ENCODE results near the gene ZNF276. TPM values are rescaled to one million over a fixed set of nuclear protein-coding genes. Genes with fewer than 3 reads are reported as not detected.
"Not testable (repeated sequence)": the region's sequence is repeated elsewhere in the genome, so short reads cannot be mapped to it uniquely, and the experiment has no call there.

The ZNF276 gene
- total and polyA plus RNA-seq, 4 donors = 3.3 to 47.7 (median 27.0) TPM

GRCh38 chr16:89694784-89695085, 26.6 kb upstream of the ZNF276 start:
- intact Hi-C loops (cut with DNase I); ATAC-seq (ENCODE audit: low FRiP score); H3K36me3 ChIP-seq (ENCODE audit: control insufficient read depth in 1 of 2, insufficient read depth in 2 of 2, low read length in 1 of 2); DNase-seq; H3K27ac ChIP-seq (ENCODE audit: low read depth in 1 of 2, low read length in 2 of 2); H3K9me3 ChIP-seq (ENCODE audit: control insufficient read depth, low read length); H3K4me3 ChIP-seq (ENCODE audit: low read length in 2 of 2); H3K4me1 ChIP-seq (ENCODE audit: control insufficient read depth in 1 of 2, insufficient read depth in 2 of 2, low read length in 2 of 2); H3K27me3 ChIP-seq (ENCODE audit: control insufficient read depth in 1 of 2, insufficient read depth in 2 of 2, low read length in 1 of 2): not testable (repeated sequence)
- WGBS, 2 donors = 91 to 92% methylated on average over 21 to 23 of the region's 23 CpGs

GRCh38 chr16:89695086-89695874, 26.1 kb upstream of the ZNF276 start:
- Histone ChIP-seq H3K9me3 (ENCODE audit: control insufficient read depth, low read length) (no peaks in the 10 kb centered on the region), H3K27ac (ENCODE audit: low read depth in 1 of 2, low read length in 2 of 2) (no peak overlapping the region), H3K4me1 (ENCODE audit: control insufficient read depth in 1 of 2, insufficient read depth in 2 of 2, low read length in 2 of 2) (no peaks in the 10 kb centered on the region), H3K36me3 (ENCODE audit: control insufficient read depth in 1 of 2, insufficient read depth in 2 of 2, low read length in 1 of 2) (no peaks in the 10 kb centered on the region), H3K27me3 (ENCODE audit: control insufficient read depth in 1 of 2, insufficient read depth in 2 of 2, low read length in 1 of 2) (peaks cover 0 to 3% of the 10 kb centered on the region in 2 donors), H3K4me3 (ENCODE audit: low read length in 2 of 2) (no peak overlapping the region)
- DNase-seq = peak in 1 of 2 donors; percentile 54
- 87 to 89% methylated on average over 31 of the region's 31 CpGs for WGBS, 2 donors
- intact Hi-C loops (cut with DNase I) = no loop called here
- ATAC-seq (ENCODE audit: low FRiP score) = no peak

GRCh38 chr16:89695875-89696669, 25.3 kb upstream of the ZNF276 start:
- WGBS, 2 donors = 79 to 80% methylated on average over 25 of the region's 25 CpGs
- H3K4me1 ChIP-seq (ENCODE audit: control insufficient read depth in 1 of 2, insufficient read depth in 2 of 2, low read length in 2 of 2) = no peaks in the 10 kb centered on the region
- no peaks in the 10 kb centered on the region for H3K36me3 ChIP-seq (ENCODE audit: control insufficient read depth in 1 of 2, insufficient read depth in 2 of 2, low read length in 1 of 2)
- no peak overlapping the region for H3K4me3 ChIP-seq (ENCODE audit: low read length in 2 of 2)
- H3K27me3 ChIP-seq (ENCODE audit: control insufficient read depth in 1 of 2, insufficient read depth in 2 of 2, low read length in 1 of 2) = peaks cover 0 to 3% of the 10 kb centered on the region in 2 donors
- DNase-seq (no peak), ATAC-seq (ENCODE audit: low FRiP score) (no peak)
- H3K27ac ChIP-seq (ENCODE audit: low read depth in 1 of 2, low read length in 2 of 2) = no peak overlapping the region
- no peaks in the 10 kb centered on the region for H3K9me3 ChIP-seq (ENCODE audit: control insufficient read depth, low read length)
- intact Hi-C loops (cut with DNase I) = no loop called here

GRCh38 chr16:89696670-89697128, 24.6 kb upstream of the ZNF276 start:
- H3K27ac ChIP-seq (ENCODE audit: low read depth in 1 of 2, low read length in 2 of 2) = no peak overlapping the region
- no peaks in the 10 kb centered on the region for H3K4me1 ChIP-seq (ENCODE audit: control insufficient read depth in 1 of 2, insufficient read depth in 2 of 2, low read length in 2 of 2)
- no peaks in the 10 kb centered on the region for H3K36me3 ChIP-seq (ENCODE audit: control insufficient read depth in 1 of 2, insufficient read depth in 2 of 2, low read length in 1 of 2)
- ATAC-seq (ENCODE audit: low FRiP score) (no peak), DNase-seq (no peak)
- H3K4me3 ChIP-seq (ENCODE audit: low read length in 2 of 2) = no peak overlapping the region
- intact Hi-C loops (cut with DNase I) = no loop called here
- peaks cover 0 to 3% of the 10 kb centered on the region in 2 donors for H3K27me3 ChIP-seq (ENCODE audit: control insufficient read depth in 1 of 2, insufficient read depth in 2 of 2, low read length in 1 of 2)
- 80% methylated on average over 18 of the region's 18 CpGs for WGBS, 2 donors
- H3K9me3 ChIP-seq (ENCODE audit: control insufficient read depth, low read length) = no peaks in the 10 kb centered on the region

- whole genome bisulfite sequencing, 2 donors = 90 to 92% methylated on average over 19 of the region's 19 CpGs
- ATAC-seq (ENCODE audit: low FRiP score) (no peak), DNase-seq (no peak)
- H3K27me3 ChIP-seq (ENCODE audit: control insufficient read depth in 1 of 2, insufficient read depth in 2 of 2, low read length in 1 of 2) = peaks cover 0 to 3% of the 10 kb centered on the region in 2 donors
- no peaks in the 10 kb centered on the region for H3K9me3 ChIP-seq (ENCODE audit: control insufficient read depth, low read length)
- no peaks in the 10 kb centered on the region for H3K36me3 ChIP-seq (ENCODE audit: control insufficient read depth in 1 of 2, insufficient read depth in 2 of 2, low read length in 1 of 2)
- H3K4me1 ChIP-seq (ENCODE audit: control insufficient read depth in 1 of 2, insufficient read depth in 2 of 2, low read length in 2 of 2) = no peaks in the 10 kb centered on the region
- intact Hi-C loops (cut with DNase I) = no loop called here
- H3K27ac ChIP-seq (ENCODE audit: low read depth in 1 of 2, low read length in 2 of 2) = no peak overlapping the region
- no peak overlapping the region for H3K4me3 ChIP-seq (ENCODE audit: low read length in 2 of 2)
Observed at GRCh38 chr16:89697161-89697615, 24.1 kb upstream of the ZNF276 start.

- H3K27me3 ChIP-seq (ENCODE audit: control insufficient read depth in 1 of 2, insufficient read depth in 2 of 2, low read length in 1 of 2) = peaks cover 0 to 3% of the 10 kb centered on the region in 2 donors
- intact Hi-C loops (cut with DNase I) = no loop called here
- H3K36me3 ChIP-seq (ENCODE audit: control insufficient read depth in 1 of 2, insufficient read depth in 2 of 2, low read length in 1 of 2) = no peaks in the 10 kb centered on the region
- ATAC-seq (ENCODE audit: low FRiP score) (no peak), DNase-seq (no peak)
- no peak overlapping the region for H3K27ac ChIP-seq (ENCODE audit: low read depth in 1 of 2, low read length in 2 of 2)
- WGBS, 2 donors = 88 to 89% methylated on average over 32 of the region's 32 CpGs
- no peaks in the 10 kb centered on the region for H3K4me1 ChIP-seq (ENCODE audit: control insufficient read depth in 1 of 2, insufficient read depth in 2 of 2, low read length in 2 of 2)
- H3K9me3 ChIP-seq (ENCODE audit: control insufficient read depth, low read length) = no peaks in the 10 kb centered on the region
- H3K4me3 ChIP-seq (ENCODE audit: low read length in 2 of 2) = no peak overlapping the region
Observed at GRCh38 chr16:89697616-89698331, 23.6 kb upstream of the ZNF276 start.

- DNase-seq; intact Hi-C loops (cut with DNase I); H3K27ac ChIP-seq (ENCODE audit: low read depth in 1 of 2, low read length in 2 of 2); ATAC-seq (ENCODE audit: low FRiP score); H3K27me3 ChIP-seq (ENCODE audit: control insufficient read depth in 1 of 2, insufficient read depth in 2 of 2, low read length in 1 of 2); H3K4me1 ChIP-seq (ENCODE audit: control insufficient read depth in 1 of 2, insufficient read depth in 2 of 2, low read length in 2 of 2); H3K4me3 ChIP-seq (ENCODE audit: low read length in 2 of 2); H3K9me3 ChIP-seq (ENCODE audit: control insufficient read depth, low read length); H3K36me3 ChIP-seq (ENCODE audit: control insufficient read depth in 1 of 2, insufficient read depth in 2 of 2, low read length in 1 of 2): not testable (repeated sequence)
- 97% methylated on average over 14 of the region's 14 CpGs for WGBS, 2 donors
Observed at GRCh38 chr16:89698717-89699116, 22.6 kb upstream of the ZNF276 start.

- ATAC-seq (ENCODE audit: low FRiP score); H3K36me3 ChIP-seq (ENCODE audit: control insufficient read depth in 1 of 2, insufficient read depth in 2 of 2, low read length in 1 of 2); H3K9me3 ChIP-seq (ENCODE audit: control insufficient read depth, low read length); DNase-seq; H3K27me3 ChIP-seq (ENCODE audit: control insufficient read depth in 1 of 2, insufficient read depth in 2 of 2, low read length in 1 of 2); H3K4me1 ChIP-seq (ENCODE audit: control insufficient read depth in 1 of 2, insufficient read depth in 2 of 2, low read length in 2 of 2); H3K4me3 ChIP-seq (ENCODE audit: low read length in 2 of 2): not testable (repeated sequence)
- H3K27ac ChIP-seq (ENCODE audit: low read depth in 1 of 2, low read length in 2 of 2) = peak overlapping the region in 1 of 2 donors; percentile 29
- intact Hi-C loops (cut with DNase I) = loop anchor here (2.0 to 5.0 kb wide), 4 partner anchors 21 to 173 kb away; partner anchors contain the start of genes CHMP1A (in 1 of the 2), SPATA33 (in 1 of the 2), TCF25 (in 1 of the 2) and VPS9D1 (in 1 of the 2)
- WGBS, 2 donors = 53 to 54% methylated on average over 18 of the region's 18 CpGs
Observed at GRCh38 chr16:89699629-89700099, 21.7 kb upstream of the ZNF276 start.
